Activated B cell treated with CpG ODN at 0.5 μM for 24 hours (primary cell): ENCODE data around the gene FUCA1. TPM values are rescaled to one million over a fixed set of nuclear protein-coding genes. Genes with fewer than 3 reads are reported as not detected.

Experiments used
- ATAC-seq: fragments of 200-7000 bp; cut with Tn5 transposase; one replicate; pipeline ENCODE4 v1.10.0; 2021; ENCODE audit warnings: low read depth, mild to moderate bottlenecking, moderate library complexity
- CTCF ChIA-PET: fragments of 350-600 bp; sonication (Branson Sonifier 250); formaldehyde crosslinking; loops from one replicate; lab custom pipeline; 2021; ENCODE audit warnings: antibody characterized with exemption; lab: Charles Lee
- POLR2A ChIA-PET: fragments of 350-600 bp; sonication (Branson Sonifier 250); formaldehyde crosslinking; loops from one replicate; lab custom pipeline; 2021; ENCODE audit warnings: antibody characterized with exemption; lab: Charles Lee
- DNase-seq: peaks from one replicate; pipeline ENCODE4 v3.0.0; 2022
- H3K27ac Mint-ChIP-seq: one replicate; pipeline ENCODE4 v1.8.0; 2020; ENCODE audit warnings: mixed read lengths
- H3K27me3 Mint-ChIP-seq: one replicate; pipeline ENCODE4 v1.8.0; 2021; ENCODE audit warnings: mixed read lengths
- H3K36me3 Mint-ChIP-seq: one replicate; pipeline ENCODE4 v1.8.0; 2021; ENCODE audit warnings: low read depth, mixed read lengths
- H3K4me1 Mint-ChIP-seq: one replicate; pipeline ENCODE4 v1.8.0; 2021; ENCODE audit warnings: mixed read lengths
- H3K4me3 Mint-ChIP-seq: one replicate; pipeline ENCODE4 v1.8.0; 2020; ENCODE audit warnings: mild to moderate bottlenecking, mixed read lengths
- H3K9me3 Mint-ChIP-seq: one replicate; pipeline ENCODE4 v1.8.0; 2020; ENCODE audit warnings: mixed read lengths
- CTCF ChIP-seq: fragments of 200-600 bp; IDR thresholded peaks from one replicate; pipeline ENCODE4 v1.8.0; 2022; ENCODE audit warnings: antibody characterized with exemption, mild to moderate bottlenecking
- intact Hi-C: fragments of 100-400 bp; cut with micrococcal nuclease; formaldehyde crosslinking; loops from one replicate; pipeline ENCODE4 v1.15.1; 2024
- total RNA-seq: library from RNA; stranded (reverse); gene quantifications from 2 replicates; pipeline ENCODE4 v1.2.3, GENCODE V29; 2022

Gene FUCA1
- total RNA-seq: 9.5 and 10.7 TPM in 2 replicates

GRCh38 chr1:23867895-23868556 is at the start of gene FUCA1:
Gene FUCA1 (minus strand): TSS chr1:23868290. CDS start chr1:23868286, 4 bp downstream.
- Mint-ChIP-seq H3K27me3 (no peaks in the 10 kb centered on the region), H3K9me3 (no peaks in the 10 kb centered on the region), H3K36me3 (peaks cover 26% of the 10 kb centered on the region), H3K27ac (peak within 1 kb of the TSS; percentile 87), H3K4me3 (peak within 1 kb of the TSS; percentile 84), H3K4me1 (peaks cover 36% of the 10 kb centered on the region)
- ATAC-seq (peak; percentile 97), DNase-seq (peak; percentile 92)
- intact Hi-C loops: loop anchor here (1.0 to 2.0 kb wide), 8 partner anchors 20 to 96 kb away; partner anchors contain the start of genes HMGCL and PNRC2
- CTCF ChIA-PET: interaction anchor here (1.4 to 3.5 kb wide), 4 partner anchors 40 to 96 kb away, joined by 3 to 23 read pairs (median 13); no protein-coding TSS in a partner anchor
- POLR2A ChIA-PET: interaction anchor here (0.6 to 3.4 kb wide), 6 partner anchors 20 to 79 kb away, joined by 3 to 20 read pairs (median 14); partner anchors contain the start of gene CNR2
- TF ChIP-seq CTCF: no peak

GRCh38 chr1:23916209-23917131 is 48.4 kb upstream of the FUCA1 start:
- Mint-ChIP-seq H3K4me3 (peak overlapping the region; percentile 61), H3K27ac (peak overlapping the region; percentile 99), H3K9me3 (no peaks in the 10 kb centered on the region), H3K27me3 (no peaks in the 10 kb centered on the region), H3K4me1 (peaks cover 69% of the 10 kb centered on the region), H3K36me3 (peaks cover 18% of the 10 kb centered on the region)
- peak; percentile 37 for TF ChIP-seq CTCF
- ChIA-PET CTCF (interaction anchor here (0.6 to 5.9 kb wide), 42 partner anchors 8 to 419 kb away, joined by 3 to 188 read pairs (median 6); partner anchors contain the start of genes FUCA1, GALE, HMGCL and RPL11), POLR2A (interaction anchor here (0.6 to 2.9 kb wide), 28 partner anchors 8 to 189 kb away, joined by 3 to 34 read pairs (median 6); partner anchors contain the start of genes FUCA1, GALE, HMGCL and PITHD1)
- DNase-seq (peak; percentile 50), ATAC-seq (peak; percentile 72)
- intact Hi-C loops: loop anchor here (1.0 to 2.0 kb wide), 7 partner anchors 15 to 144 kb away; partner anchors contain the start of genes FUCA1, GALE, HMGCL and PNRC2

GRCh38 chr1:23915466-23915865 is 47.4 kb upstream of the FUCA1 start:
- DNase-seq: no peak
- peaks cover 74% of the 10 kb centered on the region for H3K4me1 Mint-ChIP-seq
- no peak for TF ChIP-seq CTCF
- intact Hi-C loops: no loop called here
- CTCF ChIA-PET: interaction anchor here (1.6 to 5.9 kb wide), 8 partner anchors 12 to 145 kb away, joined by 7 to 188 read pairs (median 14); no protein-coding TSS in a partner anchor
- POLR2A ChIA-PET: interaction anchor here (0.6 to 2.9 kb wide), 11 partner anchors 12 to 137 kb away, joined by 3 to 34 read pairs (median 8); partner anchors contain the start of genes FUCA1, PITHD1 and PNRC2
- H3K27me3 Mint-ChIP-seq: no peaks in the 10 kb centered on the region
- H3K36me3 Mint-ChIP-seq: peaks cover 26% of the 10 kb centered on the region
- no peaks in the 10 kb centered on the region for H3K9me3 Mint-ChIP-seq
- no peak overlapping the region for H3K4me3 Mint-ChIP-seq
- no peak for ATAC-seq
- H3K27ac Mint-ChIP-seq: peak overlapping the region; percentile 99

DNA sequence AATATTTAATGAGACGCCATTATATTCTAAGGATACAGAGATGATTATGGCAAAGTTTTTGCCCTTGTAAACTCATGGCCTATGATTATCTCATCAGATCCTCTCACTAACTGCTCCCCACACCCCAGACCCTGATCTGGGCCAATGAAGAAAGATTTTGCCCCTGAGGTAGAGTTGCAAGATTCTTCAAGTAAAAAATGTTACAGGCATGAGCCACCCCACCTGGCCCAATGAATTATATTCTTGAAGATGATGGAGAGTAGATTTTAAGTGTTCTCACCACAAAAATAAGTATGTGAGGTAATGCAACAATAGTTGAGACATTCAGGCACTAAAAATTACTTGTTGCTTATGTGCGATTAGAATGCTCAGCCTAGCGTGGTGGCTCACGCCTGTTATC is 46.8 kb upstream of the FUCA1 start:
- peaks cover 29% of the 10 kb centered on the region for H3K36me3 Mint-ChIP-seq
- intact Hi-C loops: no loop called here
- no peak overlapping the region for H3K4me3 Mint-ChIP-seq
- H3K9me3 Mint-ChIP-seq: no peaks in the 10 kb centered on the region
- ChIA-PET POLR2A (interaction anchor here (0.7 to 2.9 kb wide), 9 partner anchors 11 to 107 kb away, joined by 3 to 34 read pairs (median 10); partner anchors contain the start of genes FUCA1 and PNRC2), CTCF (interaction anchor here (2.4 to 5.9 kb wide), 3 partner anchors 103 to 144 kb away, joined by 31 to 188 read pairs (median 91); no protein-coding TSS in a partner anchor)
- H3K27ac Mint-ChIP-seq: peak overlapping the region; percentile 99
- DNase-seq (no peak), ATAC-seq (no peak)
- no peaks in the 10 kb centered on the region for H3K27me3 Mint-ChIP-seq
- peaks cover 74% of the 10 kb centered on the region for H3K4me1 Mint-ChIP-seq
- no peak for TF ChIP-seq CTCF
